Coronary artery (tissue), 2 donors: Measurements from ENCODE around the gene ZMYM3.

Experiments
- DNase-seq: peaks from one replicate; pipeline ENCODE4 v3.0.0-alpha.2; 2017; ENCODE audit warnings: low spot score
- H3K27ac ChIP-seq, 2 donors: fragments of 200-600 bp; sonication (generic); one replicate each; pipeline ENCODE4 v1.5.1; 2016 to 2019
- H3K4me3 ChIP-seq: fragments of 200-600 bp; sonication (generic); 2 replicates; pipeline ENCODE4 v1.5.1; 2016; ENCODE audit warnings: mild to moderate bottlenecking, moderate library complexity
- CTCF ChIP-seq: fragments of 200-600 bp; sonication (generic); IDR thresholded peaks from one replicate; pipeline ENCODE4 v1.5.1; 2019; ENCODE audit warnings: antibody characterized with exemption

ZMYM3 gene

GRCh38 chrX:71217298-71217697, 36.6 kb downstream of the ZMYM3 start:
- DNase-seq, result no peak
- Histone ChIP-seq H3K4me3 (no peak overlapping the region), H3K27ac (no peak overlapping the region)
- no peak for TF ChIP-seq CTCF

- TF ChIP-seq CTCF, result no peak
- H3K27ac ChIP-seq, result no peak overlapping the region
- H3K4me3 ChIP-seq, result no peak overlapping the region
- no peak for DNase-seq
Measured at GRCh38 chrX:71216485-71216884, 37.5 kb downstream of the ZMYM3 start.

DNA sequence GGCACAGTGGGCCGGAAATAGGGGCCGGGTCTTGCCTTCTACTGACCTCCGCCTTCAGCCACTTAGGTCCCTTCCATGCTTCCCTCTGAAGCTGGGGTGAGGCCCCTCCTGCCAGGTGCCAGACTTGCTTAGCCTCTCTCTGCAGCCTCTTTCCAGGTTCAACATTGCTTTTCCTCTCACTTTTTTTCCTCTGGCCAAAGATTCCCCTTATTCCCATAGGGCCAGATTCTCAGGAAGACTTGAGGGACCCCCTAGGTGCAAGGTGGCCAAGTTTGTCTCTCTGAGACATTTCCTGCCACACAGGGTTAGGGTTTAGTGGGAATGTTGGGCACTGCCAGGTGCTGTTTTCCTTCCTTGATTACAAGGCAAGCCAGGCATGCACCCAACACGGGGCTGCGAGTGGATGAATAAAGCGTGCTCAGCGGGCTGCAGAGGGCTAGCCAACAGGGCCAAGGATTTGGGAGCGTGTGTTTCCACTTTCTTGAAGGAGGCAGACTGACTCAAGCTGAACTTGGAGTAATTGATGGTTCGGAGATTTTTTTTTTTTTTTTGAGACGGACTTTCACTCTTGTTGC, 38.5 kb downstream of the ZMYM3 start:
- H3K27ac ChIP-seq, result no peak overlapping the region
- DNase-seq, result no peak
- no peak overlapping the region for H3K4me3 ChIP-seq
- TF ChIP-seq CTCF, result no peak

GRCh38 chrX:71214604-71215337, 39.2 kb downstream of the ZMYM3 start:
- H3K4me3 ChIP-seq, result no peak overlapping the region
- no peak for DNase-seq
- TF ChIP-seq CTCF, result no peak
- H3K27ac ChIP-seq, result no peak overlapping the region

- TF ChIP-seq CTCF, result no peak
- Histone ChIP-seq H3K27ac (no peak overlapping the region), H3K4me3 (no peak overlapping the region)
- DNase-seq, result no peak
Measured at GRCh38 chrX:71214152-71214551, 39.8 kb downstream of the ZMYM3 start.

DNA sequence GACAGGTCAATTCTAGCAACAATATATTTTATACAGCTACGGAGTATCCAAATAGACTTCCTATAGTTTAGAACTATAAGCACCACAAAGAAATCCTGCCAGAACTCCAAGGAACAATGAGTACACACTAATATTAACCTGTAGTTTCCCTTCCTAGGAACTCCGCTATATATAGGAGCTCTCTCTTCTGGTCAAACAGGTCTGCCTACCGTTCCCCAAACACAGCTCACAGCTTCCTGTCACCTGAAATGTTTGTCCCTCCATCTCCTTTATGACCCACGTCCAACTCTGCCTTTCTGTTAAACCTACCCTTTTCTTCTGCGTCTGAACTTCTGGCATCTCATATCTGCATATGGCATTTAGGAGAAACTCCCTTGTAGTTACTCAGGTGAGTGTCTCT, 41.4 kb downstream of the ZMYM3 start:
- TF ChIP-seq CTCF, result no peak
- no peak for DNase-seq
- no peak overlapping the region for H3K4me3 ChIP-seq
- H3K27ac ChIP-seq, result no peak overlapping the region

DNA sequence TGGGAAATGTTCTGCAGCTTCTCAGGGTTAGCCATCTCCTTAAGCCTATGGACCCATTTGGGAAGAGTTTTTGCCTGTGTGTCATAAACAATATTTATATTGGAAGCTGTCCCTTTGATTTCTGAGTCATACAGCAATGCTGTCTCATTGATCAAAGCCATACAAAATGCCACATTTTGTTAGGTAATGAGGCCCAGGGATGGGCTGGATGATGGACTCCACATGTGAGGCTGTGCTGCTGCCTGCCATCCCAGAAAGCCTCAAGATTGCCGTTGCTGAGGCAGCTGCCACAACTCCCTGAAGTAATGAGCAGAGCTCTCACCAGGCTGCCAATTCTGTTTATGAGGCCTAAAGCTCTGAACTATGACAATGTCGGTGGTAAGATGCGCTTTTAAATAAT, 43.1 kb downstream of the ZMYM3 start:
- TF ChIP-seq CTCF, result no peak
- no peak overlapping the region for H3K4me3 ChIP-seq
- DNase-seq, result no peak
- no peak overlapping the region for H3K27ac ChIP-seq
